Left renal cortex interstitium (tissue), 4 donors: ENCODE measurements around the gene VSIG8. TPM values are rescaled to one million over a fixed set of nuclear protein-coding genes. Genes with fewer than 3 reads are reported as not detected.
"Not testable (repeated sequence)": the region's sequence is repeated elsewhere in the genome, so short reads cannot be mapped to it uniquely, and the experiment has no call there.

Source experiments
- DNase-seq, 4 donors: peaks; one replicate each; pipeline ENCODE4 v3.0.0-alpha.2; 2013; ENCODE audit warnings: low read depth in 4 of 4, low spot score in 2 of 4, missing footprints in 1 of 4
- polyA plus RNA-seq, 4 donors: library from polyadenylated mRNA; unstranded; fragments of 120-200 nt; gene quantifications; one replicate each; pipeline ENCODE4 v1.2.1, GENCODE V29; 2013; ENCODE audit not compliant: insufficient read length in 4 of 4

VSIG8 gene
- polyA plus RNA-seq, result 1 to 10 TPM in 1 of 4 donors, under 1 TPM in 3; 0.39 to 1.2 (median 0.65) TPM

GRCh38 chr1:159862557-159862956, at the start of gene VSIG8:
Gene VSIG8 (minus strand): TSS chr1:159862657. CDS start chr1:159862521, 136 bp downstream.
- no peak for DNase-seq

GRCh38 chr1:159911326-159912070, 49.0 kb upstream of the VSIG8 start:
- no peak for DNase-seq

GRCh38 chr1:159908031-159908940, 45.8 kb upstream of the VSIG8 start:
- DNase-seq, result no peak

GRCh38 chr1:159906960-159907359, 44.5 kb upstream of the VSIG8 start:
- no peak for DNase-seq

- DNase-seq, result not testable (repeated sequence)
Measured at GRCh38 chr1:159904036-159904435, 41.6 kb upstream of the VSIG8 start.

- DNase-seq, result no peak
Measured at GRCh38 chr1:159902541-159902940, 40.1 kb upstream of the VSIG8 start.

GRCh38 chr1:159900755-159901360, 38.4 kb upstream of the VSIG8 start:
- no peak for DNase-seq

GRCh38 chr1:159900086-159900680, 37.7 kb upstream of the VSIG8 start, which contains the start of gene CFAP45:
Gene CFAP45 (minus strand): TSS chr1:159900165. CDS start chr1:159900098, 67 bp downstream.
- DNase-seq, result peak in 2 of 4 donors; percentile 74 to 75

GRCh38 chr1:159899634-159900033, 37.2 kb upstream of the VSIG8 start:
- DNase-seq, result not testable (repeated sequence)

- DNase-seq, result no peak
Measured at GRCh38 chr1:159898527-159898926, 36.1 kb upstream of the VSIG8 start.

GRCh38 chr1:159897962-159898361, 35.5 kb upstream of the VSIG8 start:
- DNase-seq, result no peak

GRCh38 chr1:159896546-159896930, 34.1 kb upstream of the VSIG8 start:
- DNase-seq, result no peak

GRCh38 chr1:159895836-159896545, 33.5 kb upstream of the VSIG8 start:
- no peak for DNase-seq

GRCh38 chr1:159895286-159895685, 32.8 kb upstream of the VSIG8 start:
- no peak for DNase-seq

GRCh38 chr1:159892944-159893343, 30.5 kb upstream of the VSIG8 start:
- no peak for DNase-seq

- DNase-seq, result no peak
Measured at GRCh38 chr1:159891275-159892157, 29.1 kb upstream of the VSIG8 start.

GRCh38 chr1:159890390-159890789, 27.9 kb upstream of the VSIG8 start:
- DNase-seq, result no peak

- DNase-seq, result no peak
Measured at GRCh38 chr1:159889821-159890252, 27.4 kb upstream of the VSIG8 start.

GRCh38 chr1:159889202-159889601, 26.7 kb upstream of the VSIG8 start:
- no peak for DNase-seq
